ENCODE measurements around the gene ATL2.

Gene ATL2

DNA sequence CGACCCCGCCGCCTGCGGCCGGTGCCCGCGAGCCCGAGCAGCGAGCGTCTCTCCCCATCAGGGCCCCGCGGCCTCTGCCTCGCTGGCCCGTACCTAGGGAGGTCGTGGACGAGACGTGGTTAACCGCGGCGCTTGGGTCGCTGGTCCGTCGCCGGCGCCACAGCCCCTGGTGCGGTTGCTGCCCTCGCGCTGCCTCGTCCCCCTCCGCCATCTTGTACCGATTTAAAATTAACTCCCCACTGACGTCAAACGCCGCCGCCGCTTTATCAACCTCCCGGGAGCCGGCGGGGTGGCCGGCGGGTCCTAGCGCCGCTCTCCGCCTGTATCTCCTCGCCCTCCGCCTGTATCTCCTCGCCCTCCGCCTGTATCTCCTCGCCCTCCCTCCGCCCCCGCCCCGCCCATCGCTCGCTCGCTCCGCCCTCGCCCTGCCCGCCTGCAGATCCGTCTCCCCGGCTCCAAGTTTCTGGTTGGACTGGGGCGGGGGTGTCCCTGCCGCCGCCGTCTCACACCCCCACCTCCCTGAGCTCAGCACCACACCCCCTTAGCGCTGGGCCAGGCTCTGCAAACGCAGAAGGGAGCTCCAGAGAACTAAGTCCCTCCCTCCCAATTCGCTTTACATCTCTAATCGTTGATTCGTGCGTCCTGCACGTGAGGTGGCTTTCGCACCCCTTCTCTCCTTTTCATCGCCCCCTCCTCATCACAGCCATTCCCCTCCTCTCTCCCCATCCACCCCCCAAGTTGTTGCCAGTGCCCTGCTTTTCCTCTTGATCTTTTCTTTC lies at the start of gene ATL2 (continued):
- TF ChIP-seq ZNF423 (tag by site-specific recombination; IDR thresholded peaks at IDR 0.05), result no peak
- no peak for TF ChIP-seq ZBTB1 (tag by site-specific recombination; IDR thresholded peaks at IDR 0.05)
- TF ChIP-seq WT1 (tag by site-specific recombination; IDR thresholded peaks at IDR 0.05), result peak; percentile 45; the same call in 1 of the 2 replicates
- TF ChIP-seq ZNF133 (tag by site-specific recombination; IDR thresholded peaks at IDR 0.05), result no peak
- TF ChIP-seq SP3 (tag by site-specific recombination; IDR thresholded peaks at IDR 0.05), result peak; percentile 93
- TF ChIP-seq ZBTB10 (tag by site-specific recombination; IDR thresholded peaks at IDR 0.05), result peak; percentile 85
- TF ChIP-seq, protein P1, sequence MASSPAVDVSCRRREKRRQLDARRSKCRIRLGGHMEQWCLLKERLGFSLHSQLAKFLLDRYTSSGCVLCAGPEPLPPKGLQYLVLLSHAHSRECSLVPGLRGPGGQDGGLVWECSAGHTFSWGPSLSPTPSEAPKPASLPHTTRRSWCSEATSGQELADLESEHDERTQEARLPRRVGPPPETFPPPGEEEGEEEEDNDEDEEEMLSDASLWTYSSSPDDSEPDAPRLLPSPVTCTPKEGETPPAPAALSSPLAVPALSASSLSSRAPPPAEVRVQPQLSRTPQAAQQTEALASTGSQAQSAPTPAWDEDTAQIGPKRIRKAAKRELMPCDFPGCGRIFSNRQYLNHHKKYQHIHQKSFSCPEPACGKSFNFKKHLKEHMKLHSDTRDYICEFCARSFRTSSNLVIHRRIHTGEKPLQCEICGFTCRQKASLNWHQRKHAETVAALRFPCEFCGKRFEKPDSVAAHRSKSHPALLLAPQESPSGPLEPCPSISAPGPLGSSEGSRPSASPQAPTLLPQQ (tag by site-specific recombination; IDR thresholded peaks at IDR 0.05), result peak; percentile 73; the same call in 1 of the 2 replicates
- TF ChIP-seq YY2 (tag by site-specific recombination; IDR thresholded peaks at IDR 0.05), result peak; percentile 67
- TF ChIP-seq, protein P2, sequence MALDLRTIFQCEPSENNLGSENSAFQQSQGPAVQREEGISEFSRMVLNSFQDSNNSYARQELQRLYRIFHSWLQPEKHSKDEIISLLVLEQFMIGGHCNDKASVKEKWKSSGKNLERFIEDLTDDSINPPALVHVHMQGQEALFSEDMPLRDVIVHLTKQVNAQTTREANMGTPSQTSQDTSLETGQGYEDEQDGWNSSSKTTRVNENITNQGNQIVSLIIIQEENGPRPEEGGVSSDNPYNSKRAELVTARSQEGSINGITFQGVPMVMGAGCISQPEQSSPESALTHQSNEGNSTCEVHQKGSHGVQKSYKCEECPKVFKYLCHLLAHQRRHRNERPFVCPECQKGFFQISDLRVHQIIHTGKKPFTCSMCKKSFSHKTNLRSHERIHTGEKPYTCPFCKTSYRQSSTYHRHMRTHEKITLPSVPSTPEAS (tag by site-specific recombination; IDR thresholded peaks at IDR 0.05), result no peak
- TF ChIP-seq ZNF626 (tag by site-specific recombination; IDR thresholded peaks at IDR 0.05), result no peak
- peak; percentile 89 for TF ChIP-seq ZNF335 (tag by site-specific recombination; conservative IDR thresholded peaks at IDR 0.05)
- TF ChIP-seq ZNF747 (tag by site-specific recombination; IDR thresholded peaks at IDR 0.05), result no peak
- TF ChIP-seq ZNF776 (tag by site-specific recombination; IDR thresholded peaks at IDR 0.05; ENCODE audit: borderline replicate concordance), result peak; percentile 98; the same call in 1 of the 2 replicates
- TF ChIP-seq ZNF2 (tag by site-specific recombination; IDR thresholded peaks at IDR 0.05), result peak; percentile 44; the same call in 1 of the 2 replicates
- TF ChIP-seq ZNF394 (tag by site-specific recombination; IDR thresholded peaks at IDR 0.05; ENCODE audit: borderline replicate concordance), result no peak; the same call in 1 of the 2 replicates
- 0 out of 2 replicates have a peak, but pooled peaks have one; percentile 16 for TF ChIP-seq ZNF639 (tag by site-specific recombination; IDR thresholded peaks at IDR 0.05)
- peak; percentile 87 for TF ChIP-seq KLF10 (tag by site-specific recombination; IDR thresholded peaks at IDR 0.05)
- peak; percentile 66; the same call in 1 of the 2 replicates for TF ChIP-seq ZNF324 (tag by site-specific recombination; IDR thresholded peaks at IDR 0.05)
- 0 out of 2 replicates have a peak, but pooled peaks have one; percentile 38 for TF ChIP-seq SCRT1 (tag by site-specific recombination; IDR thresholded peaks at IDR 0.05; ENCODE audit: borderline replicate concordance)
- no peak; the same call in 1 of the 2 replicates for TF ChIP-seq KLF7 (tag by site-specific recombination; IDR thresholded peaks at IDR 0.05; ENCODE audit: borderline replicate concordance)
- peak; percentile 57; the same call in 1 of the 2 replicates for TF ChIP-seq ZXDB (tag by site-specific recombination; IDR thresholded peaks at IDR 0.05)
- TF ChIP-seq ZNF558 (tag by site-specific recombination; IDR thresholded peaks at IDR 0.05), result no peak
- TF ChIP-seq, protein P3, sequence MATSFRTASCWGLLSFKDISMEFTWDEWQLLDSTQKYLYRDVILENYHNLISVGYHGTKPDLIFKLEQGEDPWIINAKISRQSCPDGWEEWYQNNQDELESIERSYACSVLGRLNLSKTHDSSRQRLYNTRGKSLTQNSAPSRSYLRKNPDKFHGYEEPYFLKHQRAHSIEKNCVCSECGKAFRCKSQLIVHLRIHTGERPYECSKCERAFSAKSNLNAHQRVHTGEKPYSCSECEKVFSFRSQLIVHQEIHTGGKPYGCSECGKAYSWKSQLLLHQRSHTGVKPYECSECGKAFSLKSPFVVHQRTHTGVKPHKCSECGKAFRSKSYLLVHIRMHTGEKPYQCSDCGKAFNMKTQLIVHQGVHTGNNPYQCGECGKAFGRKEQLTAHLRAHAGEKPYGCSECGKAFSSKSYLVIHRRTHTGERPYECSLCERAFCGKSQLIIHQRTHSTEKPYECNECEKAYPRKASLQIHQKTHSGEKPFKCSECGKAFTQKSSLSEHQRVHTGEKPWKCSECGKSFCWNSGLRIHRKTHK (tag by site-specific recombination; IDR thresholded peaks at IDR 0.05), result no peak
- no peak for TF ChIP-seq ZFP3 (tag by site-specific recombination; IDR thresholded peaks at IDR 0.05; ENCODE audit: low read depth)
- TF ChIP-seq GLIS2 (tag by site-specific recombination; IDR thresholded peaks at IDR 0.05), result peak; percentile 80
- peak; percentile 19; the same call in 1 of the 2 replicates for TF ChIP-seq ZFP37 (tag by site-specific recombination; IDR thresholded peaks at IDR 0.05)
- TF ChIP-seq ZSCAN30 (tag by site-specific recombination; IDR thresholded peaks at IDR 0.05), result 0 out of 2 replicates have a peak, but pooled peaks have one; percentile 64
- peak; percentile 94 for TF ChIP-seq KLF9 (tag by site-specific recombination; IDR thresholded peaks at IDR 0.05; ENCODE audit: low read depth)
- no peak for TF ChIP-seq ZNF785 (tag by site-specific recombination; IDR thresholded peaks at IDR 0.05)
- peak; percentile 97 for TF ChIP-seq KLF8 (tag by site-specific recombination; IDR thresholded peaks at IDR 0.05)
- TF ChIP-seq HOXA7 (CRISPR knock-in tag; IDR thresholded peaks at IDR 0.05; ENCODE audit: borderline replicate concordance), result no peak

Measured in HEK293 (cell line).